ENCODE measurements around the gene CAPRIN1. TPM values are rescaled to one million over a fixed set of nuclear protein-coding genes. Genes with fewer than 3 reads are reported as not detected.
"Not testable (repeated sequence)": the region's sequence is repeated elsewhere in the genome, so short reads cannot be mapped to it uniquely, and the experiment has no call there.

CAPRIN1 gene
- total RNA-seq, 1 donor, result 225 TPM

- H3K4me1 ChIP-seq (ENCODE audit: insufficient read depth, low read length), result peaks cover 17% of the 10 kb centered on the region
- H4K20me1 ChIP-seq (ENCODE audit: insufficient read depth, low read length), result peaks cover 79% of the 10 kb centered on the region
- H3K27me3 ChIP-seq (ENCODE audit: insufficient read depth, low read length), result no peaks in the 10 kb centered on the region
- peak overlapping the region; percentile 53 for H3K27ac ChIP-seq (ENCODE audit: low read depth, low read length)
- H3K4me3 ChIP-seq (ENCODE audit: insufficient read depth, low read length), result no peak overlapping the region
- H3K9me3 ChIP-seq (ENCODE audit: low read depth, low read length), result no peaks in the 10 kb centered on the region
- peaks cover 34% of the 10 kb centered on the region for H3K36me3 ChIP-seq (ENCODE audit: insufficient read depth, low read length)
- TF ChIP-seq CTCF (IDR thresholded peaks at IDR 0.05; ENCODE audit: extremely low read depth, low read depth, low read length), result peak; percentile 12
- H2AFZ ChIP-seq (ENCODE audit: low read length), result no peak overlapping the region
- peaks cover 99% of the 10 kb centered on the region for H3K79me2 ChIP-seq (ENCODE audit: insufficient read depth, low read length)
- peak; percentile 56 for DNase-seq (ENCODE audit: insufficient read length, low spot score, missing footprints)
- no peak overlapping the region for H3K4me2 ChIP-seq (ENCODE audit: insufficient read depth, low read length)
Observed at GRCh38 chr11:34065505-34066203, 14.1 kb downstream of the CAPRIN1 start.

GRCh38 chr11:34066766-34067165 lies 15.2 kb downstream of the CAPRIN1 start:
- not testable (repeated sequence) for H3K27me3 ChIP-seq (ENCODE audit: insufficient read depth, low read length); H3K4me3 ChIP-seq (ENCODE audit: insufficient read depth, low read length); H3K4me2 ChIP-seq (ENCODE audit: insufficient read depth, low read length); H3K9me3 ChIP-seq (ENCODE audit: low read depth, low read length); DNase-seq (ENCODE audit: insufficient read length, low spot score, missing footprints); H3K27ac ChIP-seq (ENCODE audit: low read depth, low read length); H2AFZ ChIP-seq (ENCODE audit: low read length)
- Histone ChIP-seq H3K36me3 (ENCODE audit: insufficient read depth, low read length) (peaks cover 34% of the 10 kb centered on the region), H4K20me1 (ENCODE audit: insufficient read depth, low read length) (peaks cover 83% of the 10 kb centered on the region), H3K79me2 (ENCODE audit: insufficient read depth, low read length) (peaks cover 99% of the 10 kb centered on the region), H3K4me1 (ENCODE audit: insufficient read depth, low read length) (peaks cover 17% of the 10 kb centered on the region)

GRCh38 chr11:34067383-34068065 lies 16.0 kb downstream of the CAPRIN1 start:
- Histone ChIP-seq H2AFZ (ENCODE audit: low read length) (no peak overlapping the region), H4K20me1 (ENCODE audit: insufficient read depth, low read length) (peaks cover 85% of the 10 kb centered on the region), H3K9me3 (ENCODE audit: low read depth, low read length) (no peaks in the 10 kb centered on the region), H3K27ac (ENCODE audit: low read depth, low read length) (peak overlapping the region; percentile 3), H3K4me1 (ENCODE audit: insufficient read depth, low read length) (peaks cover 17% of the 10 kb centered on the region), H3K27me3 (ENCODE audit: insufficient read depth, low read length) (no peaks in the 10 kb centered on the region), H3K4me3 (ENCODE audit: insufficient read depth, low read length) (no peak overlapping the region), H3K79me2 (ENCODE audit: insufficient read depth, low read length) (peaks cover 99% of the 10 kb centered on the region), H3K4me2 (ENCODE audit: insufficient read depth, low read length) (peak overlapping the region; percentile 19), H3K36me3 (ENCODE audit: insufficient read depth, low read length) (peaks cover 37% of the 10 kb centered on the region)
- no peak for DNase-seq (ENCODE audit: insufficient read length, low spot score, missing footprints)
- TF ChIP-seq CTCF (IDR thresholded peaks at IDR 0.05; ENCODE audit: extremely low read depth, low read depth, low read length), result no peak

- H3K4me2 ChIP-seq (ENCODE audit: insufficient read depth, low read length), result peak overlapping the region; percentile 19
- DNase-seq (ENCODE audit: insufficient read length, low spot score, missing footprints), result no peak
- peaks cover 43% of the 10 kb centered on the region for H3K36me3 ChIP-seq (ENCODE audit: insufficient read depth, low read length)
Observed at GRCh38 chr11:34068111-34068510, 16.6 kb downstream of the CAPRIN1 start.

GRCh38 chr11:34071306-34071705 lies 19.8 kb downstream of the CAPRIN1 start:
- DNase-seq (ENCODE audit: insufficient read length, low spot score, missing footprints); H3K27me3 ChIP-seq (ENCODE audit: insufficient read depth, low read length); H3K4me3 ChIP-seq (ENCODE audit: insufficient read depth, low read length); H3K4me2 ChIP-seq (ENCODE audit: insufficient read depth, low read length); H3K9me3 ChIP-seq (ENCODE audit: low read depth, low read length); H3K27ac ChIP-seq (ENCODE audit: low read depth, low read length); H2AFZ ChIP-seq (ENCODE audit: low read length): not testable (repeated sequence)
- H4K20me1 ChIP-seq (ENCODE audit: insufficient read depth, low read length), result peaks cover 89% of the 10 kb centered on the region
- H3K4me1 ChIP-seq (ENCODE audit: insufficient read depth, low read length), result peaks cover 36% of the 10 kb centered on the region
- peaks cover 89% of the 10 kb centered on the region for H3K79me2 ChIP-seq (ENCODE audit: insufficient read depth, low read length)
- H3K36me3 ChIP-seq (ENCODE audit: insufficient read depth, low read length), result peaks cover 49% of the 10 kb centered on the region

More at GRCh38 chr11:34068111-34068510, 16.6 kb downstream of the CAPRIN1 start:
- Histone ChIP-seq H4K20me1 (ENCODE audit: insufficient read depth, low read length) (peaks cover 86% of the 10 kb centered on the region), H3K27me3 (ENCODE audit: insufficient read depth, low read length) (no peaks in the 10 kb centered on the region), H3K79me2 (ENCODE audit: insufficient read depth, low read length) (peaks cover 99% of the 10 kb centered on the region), H2AFZ (ENCODE audit: low read length) (no peak overlapping the region), H3K4me1 (ENCODE audit: insufficient read depth, low read length) (peaks cover 17% of the 10 kb centered on the region), H3K9me3 (ENCODE audit: low read depth, low read length) (no peaks in the 10 kb centered on the region), H3K27ac (ENCODE audit: low read depth, low read length) (peak overlapping the region; percentile 3), H3K4me3 (ENCODE audit: insufficient read depth, low read length) (no peak overlapping the region)
- no peak for TF ChIP-seq CTCF (IDR thresholded peaks at IDR 0.05; ENCODE audit: extremely low read depth, low read depth, low read length)
